HCT116 (cell line): ENCODE data around the gene DNAJC1.

ENCODE experiments used
- CBX3 ChIP-seq: IDR thresholded peaks from 2 replicates; pipeline ENCODE4 v1.6.1; 2012; ENCODE audit warnings: low read depth
- POLR2AphosphoS5 ChIP-seq: IDR thresholded peaks from 2 replicates; pipeline ENCODE4 v1.6.1; 2011; ENCODE audit warnings: mild to moderate bottlenecking, low read depth, low read length, moderate library complexity
- TF ChIP-seq, protein P1 (sequence below): IDR thresholded peaks from 2 replicates; pipeline ENCODE4 v1.6.1; 2012; ENCODE audit warnings: low read depth
- TF ChIP-seq, protein P2 (sequence below), 3 experiments: fragments of 200-600 bp in 1 of 3; sonication (generic) in 1 of 3; IDR thresholded peaks in 2 of 3; conservative IDR thresholded peaks in 1 of 3; 2 replicates each; pipeline ENCODE4 v1.5.1; 2012 to 2017; ENCODE audit warnings: low read depth in 2 of 3, low read length in 2 of 3, antibody characterized with exemption in 1 of 3, borderline replicate concordance in 1 of 3, control low read depth in 1 of 3, mild to moderate bottlenecking in 1 of 3, mixed read lengths in 1 of 3, mixed run types in 1 of 3, moderate library complexity in 1 of 3; ENCODE audit not compliant: insufficient read depth in 1 of 3
- TF ChIP-seq, protein P3 (sequence below): IDR thresholded peaks from 2 replicates; pipeline ENCODE4 v1.6.1; 2011; ENCODE audit warnings: mild to moderate bottlenecking, low read length, moderate library complexity; ENCODE audit not compliant: insufficient replicate concordance; ENCODE audit errors: extremely low read depth

DNA sequence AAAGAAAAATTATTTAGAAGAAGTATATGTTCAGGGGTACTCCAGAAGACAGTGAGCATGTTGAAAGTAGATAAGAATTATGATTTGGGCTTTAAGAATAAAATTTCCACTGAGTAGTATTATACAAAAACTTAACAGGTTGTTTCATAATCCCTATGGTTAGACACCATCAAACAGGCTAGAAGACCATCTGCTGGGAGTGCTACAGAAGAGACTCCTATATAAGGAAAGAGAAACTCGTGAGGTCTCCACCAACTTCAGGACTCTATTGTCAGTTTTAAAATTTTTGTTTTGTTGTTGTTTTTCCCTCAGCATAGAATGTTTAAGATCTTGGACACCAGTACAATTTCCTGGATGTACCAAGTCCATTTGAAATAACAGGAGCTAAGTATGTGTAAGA lies 13.1 kb downstream of the DNAJC1 start:
- no peak for TF ChIP-seq CBX3
- TF ChIP-seq, protein P1, sequence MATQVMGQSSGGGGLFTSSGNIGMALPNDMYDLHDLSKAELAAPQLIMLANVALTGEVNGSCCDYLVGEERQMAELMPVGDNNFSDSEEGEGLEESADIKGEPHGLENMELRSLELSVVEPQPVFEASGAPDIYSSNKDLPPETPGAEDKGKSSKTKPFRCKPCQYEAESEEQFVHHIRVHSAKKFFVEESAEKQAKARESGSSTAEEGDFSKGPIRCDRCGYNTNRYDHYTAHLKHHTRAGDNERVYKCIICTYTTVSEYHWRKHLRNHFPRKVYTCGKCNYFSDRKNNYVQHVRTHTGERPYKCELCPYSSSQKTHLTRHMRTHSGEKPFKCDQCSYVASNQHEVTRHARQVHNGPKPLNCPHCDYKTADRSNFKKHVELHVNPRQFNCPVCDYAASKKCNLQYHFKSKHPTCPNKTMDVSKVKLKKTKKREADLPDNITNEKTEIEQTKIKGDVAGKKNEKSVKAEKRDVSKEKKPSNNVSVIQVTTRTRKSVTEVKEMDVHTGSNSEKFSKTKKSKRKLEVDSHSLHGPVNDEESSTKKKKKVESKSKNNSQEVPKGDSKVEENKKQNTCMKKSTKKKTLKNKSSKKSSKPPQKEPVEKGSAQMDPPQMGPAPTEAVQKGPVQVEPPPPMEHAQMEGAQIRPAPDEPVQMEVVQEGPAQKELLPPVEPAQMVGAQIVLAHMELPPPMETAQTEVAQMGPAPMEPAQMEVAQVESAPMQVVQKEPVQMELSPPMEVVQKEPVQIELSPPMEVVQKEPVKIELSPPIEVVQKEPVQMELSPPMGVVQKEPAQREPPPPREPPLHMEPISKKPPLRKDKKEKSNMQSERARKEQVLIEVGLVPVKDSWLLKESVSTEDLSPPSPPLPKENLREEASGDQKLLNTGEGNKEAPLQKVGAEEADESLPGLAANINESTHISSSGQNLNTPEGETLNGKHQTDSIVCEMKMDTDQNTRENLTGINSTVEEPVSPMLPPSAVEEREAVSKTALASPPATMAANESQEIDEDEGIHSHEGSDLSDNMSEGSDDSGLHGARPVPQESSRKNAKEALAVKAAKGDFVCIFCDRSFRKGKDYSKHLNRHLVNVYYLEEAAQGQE = no peak
- TF ChIP-seq, protein P2, sequence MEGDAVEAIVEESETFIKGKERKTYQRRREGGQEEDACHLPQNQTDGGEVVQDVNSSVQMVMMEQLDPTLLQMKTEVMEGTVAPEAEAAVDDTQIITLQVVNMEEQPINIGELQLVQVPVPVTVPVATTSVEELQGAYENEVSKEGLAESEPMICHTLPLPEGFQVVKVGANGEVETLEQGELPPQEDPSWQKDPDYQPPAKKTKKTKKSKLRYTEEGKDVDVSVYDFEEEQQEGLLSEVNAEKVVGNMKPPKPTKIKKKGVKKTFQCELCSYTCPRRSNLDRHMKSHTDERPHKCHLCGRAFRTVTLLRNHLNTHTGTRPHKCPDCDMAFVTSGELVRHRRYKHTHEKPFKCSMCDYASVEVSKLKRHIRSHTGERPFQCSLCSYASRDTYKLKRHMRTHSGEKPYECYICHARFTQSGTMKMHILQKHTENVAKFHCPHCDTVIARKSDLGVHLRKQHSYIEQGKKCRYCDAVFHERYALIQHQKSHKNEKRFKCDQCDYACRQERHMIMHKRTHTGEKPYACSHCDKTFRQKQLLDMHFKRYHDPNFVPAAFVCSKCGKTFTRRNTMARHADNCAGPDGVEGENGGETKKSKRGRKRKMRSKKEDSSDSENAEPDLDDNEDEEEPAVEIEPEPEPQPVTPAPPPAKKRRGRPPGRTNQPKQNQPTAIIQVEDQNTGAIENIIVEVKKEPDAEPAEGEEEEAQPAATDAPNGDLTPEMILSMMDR (IDR thresholded peaks at IDR 0.05 in 2 of 3, conservative IDR thresholded peaks at IDR 0.05 in 1 of 3; ENCODE audit: borderline replicate concordance in 1 of 3, insufficient read depth in 1 of 3, low read depth in 2 of 3, low read length in 2 of 3) = no peak
- TF ChIP-seq POLR2AphosphoS5 = no peak
- TF ChIP-seq, protein P3, sequence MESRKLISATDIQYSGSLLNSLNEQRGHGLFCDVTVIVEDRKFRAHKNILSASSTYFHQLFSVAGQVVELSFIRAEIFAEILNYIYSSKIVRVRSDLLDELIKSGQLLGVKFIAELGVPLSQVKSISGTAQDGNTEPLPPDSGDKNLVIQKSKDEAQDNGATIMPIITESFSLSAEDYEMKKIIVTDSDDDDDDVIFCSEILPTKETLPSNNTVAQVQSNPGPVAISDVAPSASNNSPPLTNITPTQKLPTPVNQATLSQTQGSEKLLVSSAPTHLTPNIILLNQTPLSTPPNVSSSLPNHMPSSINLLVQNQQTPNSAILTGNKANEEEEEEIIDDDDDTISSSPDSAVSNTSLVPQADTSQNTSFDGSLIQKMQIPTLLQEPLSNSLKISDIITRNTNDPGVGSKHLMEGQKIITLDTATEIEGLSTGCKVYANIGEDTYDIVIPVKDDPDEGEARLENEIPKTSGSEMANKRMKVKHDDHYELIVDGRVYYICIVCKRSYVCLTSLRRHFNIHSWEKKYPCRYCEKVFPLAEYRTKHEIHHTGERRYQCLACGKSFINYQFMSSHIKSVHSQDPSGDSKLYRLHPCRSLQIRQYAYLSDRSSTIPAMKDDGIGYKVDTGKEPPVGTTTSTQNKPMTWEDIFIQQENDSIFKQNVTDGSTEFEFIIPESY = no peak
